GM21423 (cell line): ENCODE measurements around the gene ADNP2.
"Not testable (repeated sequence)": the region's sequence is repeated elsewhere in the genome, so short reads cannot be mapped to it uniquely, and the experiment has no call there.

ENCODE experiments used
- ATAC-seq: cut with Tn5 transposase; IDR thresholded peaks from one replicate; pipeline ENCODE4 v1.9.1; 2021; ENCODE audit warnings: mild to moderate bottlenecking, moderate library complexity; ENCODE audit not compliant: unreplicated experiment

ADNP2 gene

GRCh38 chr18:80145196-80145804, 36.2 kb downstream of the ADNP2 start:
- ATAC-seq = no peak

GRCh38 chr18:80147037-80147417, 38.0 kb downstream of the ADNP2 start:
- peak; percentile 39 for ATAC-seq

GRCh38 chr18:80147418-80148325, 38.6 kb downstream of the ADNP2 start:
- ATAC-seq = peak; percentile 78

DNA sequence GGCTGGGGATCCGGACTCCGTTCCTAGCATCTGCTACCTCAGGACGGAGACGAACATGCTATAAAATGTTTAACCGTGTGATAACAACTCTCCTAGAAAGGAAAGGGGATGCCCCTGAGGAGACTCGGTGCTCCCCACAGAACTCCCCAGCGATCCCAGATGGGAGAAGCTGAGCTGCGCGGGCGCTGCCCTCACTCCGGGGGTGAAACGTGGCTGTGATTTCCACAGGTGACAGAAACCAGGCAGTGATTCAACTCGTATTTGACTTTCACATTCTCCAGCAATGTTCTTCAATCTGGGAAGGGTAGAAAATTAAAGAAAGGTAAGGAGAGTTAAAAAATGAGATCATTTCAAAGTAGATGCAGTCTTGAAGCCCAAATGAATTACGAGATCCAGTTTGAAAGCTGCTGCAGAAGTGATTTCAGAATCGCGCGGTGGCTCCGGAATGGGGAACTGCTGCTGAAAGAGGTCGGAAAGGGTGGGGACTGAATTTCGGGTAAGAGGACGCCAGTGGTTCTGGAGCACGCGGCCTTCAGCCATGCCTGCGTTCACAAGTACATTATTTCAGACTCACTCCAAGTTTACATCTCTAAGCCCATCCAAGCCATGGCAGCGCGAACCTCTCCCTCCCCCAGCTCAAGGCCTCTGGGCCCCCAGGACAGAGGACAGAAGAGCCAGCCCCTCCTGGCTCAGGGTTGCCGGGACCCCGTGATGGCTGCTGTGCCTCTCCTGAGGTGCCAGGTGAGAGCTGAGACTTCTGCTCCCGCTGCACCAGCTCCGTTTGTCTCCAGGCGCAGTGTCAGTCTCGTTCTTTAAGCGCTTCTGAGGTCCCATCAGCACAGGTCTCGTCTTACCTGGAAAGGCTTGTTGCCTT, 39.5 kb downstream of the ADNP2 start:
- ATAC-seq = peak; percentile 3

DNA sequence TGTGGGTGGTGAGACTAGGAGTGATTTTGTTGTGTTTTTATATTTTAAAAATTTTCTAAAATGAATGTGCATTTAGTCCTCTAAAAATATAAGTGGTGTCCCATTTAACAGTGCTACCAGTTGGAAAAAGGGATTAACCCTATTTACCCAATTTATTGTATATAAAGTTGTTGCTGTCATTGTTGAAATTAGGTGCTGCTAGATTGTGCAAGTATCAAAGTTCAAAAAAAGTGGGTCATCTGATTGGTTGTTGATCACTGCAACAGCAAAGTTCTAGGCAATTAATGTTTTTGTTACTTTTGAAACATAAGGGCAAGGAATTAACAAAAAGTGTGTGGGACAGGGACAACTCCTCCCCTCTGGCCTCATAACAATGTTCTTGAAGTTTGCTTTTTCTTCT, 40.6 kb downstream of the ADNP2 start:
- ATAC-seq = no peak

DNA sequence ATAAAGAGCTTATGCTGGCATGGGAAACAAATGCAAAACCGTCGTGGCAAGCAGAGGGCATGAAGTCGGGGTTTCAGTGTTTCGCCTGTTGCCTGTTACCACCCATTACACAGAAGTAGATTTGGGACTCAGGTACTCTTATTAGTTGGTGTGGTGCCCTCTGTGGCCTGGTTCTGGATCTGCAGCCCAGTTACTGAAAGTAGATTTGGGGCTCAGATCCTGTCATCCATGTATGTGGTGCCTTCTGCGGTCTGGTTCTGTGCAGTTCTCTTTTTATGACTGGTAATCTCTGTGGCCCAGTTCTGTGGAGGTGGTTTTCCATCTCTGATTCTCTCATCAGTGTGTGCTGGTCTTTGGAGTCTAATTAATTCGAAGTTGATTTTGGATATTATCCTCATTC, 45.2 kb downstream of the ADNP2 start:
- ATAC-seq = peak; percentile 78

DNA sequence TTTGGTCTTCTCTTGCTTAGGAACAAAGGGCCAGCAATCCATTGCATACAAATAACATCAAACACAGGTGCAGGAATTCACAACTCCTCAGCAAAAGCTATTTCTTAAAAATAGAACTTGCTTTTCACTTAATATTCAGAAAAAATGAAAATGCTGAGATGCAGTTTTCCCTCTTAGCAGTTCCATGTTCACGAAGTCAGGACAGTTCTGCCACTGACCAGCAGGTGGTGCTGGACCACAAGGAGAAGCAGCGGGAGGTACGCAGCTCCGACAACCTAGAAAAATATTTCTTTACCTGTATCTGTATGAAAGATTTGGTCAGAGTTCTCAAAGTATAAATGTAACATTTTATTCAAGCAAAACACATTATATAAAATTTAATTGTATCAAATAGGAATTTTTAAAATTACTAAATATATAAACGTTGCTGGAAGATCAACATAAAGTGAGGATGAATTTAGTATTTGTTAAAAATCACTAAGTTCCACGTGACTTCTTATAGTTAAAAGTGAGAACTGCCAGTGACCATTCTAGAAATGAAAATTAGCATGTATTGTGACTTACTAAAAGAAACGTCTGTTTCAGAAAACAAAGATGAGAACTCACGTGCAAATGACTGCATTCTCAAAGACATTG, 48.8 kb downstream of the ADNP2 start:
- peak; percentile 49 for ATAC-seq

DNA sequence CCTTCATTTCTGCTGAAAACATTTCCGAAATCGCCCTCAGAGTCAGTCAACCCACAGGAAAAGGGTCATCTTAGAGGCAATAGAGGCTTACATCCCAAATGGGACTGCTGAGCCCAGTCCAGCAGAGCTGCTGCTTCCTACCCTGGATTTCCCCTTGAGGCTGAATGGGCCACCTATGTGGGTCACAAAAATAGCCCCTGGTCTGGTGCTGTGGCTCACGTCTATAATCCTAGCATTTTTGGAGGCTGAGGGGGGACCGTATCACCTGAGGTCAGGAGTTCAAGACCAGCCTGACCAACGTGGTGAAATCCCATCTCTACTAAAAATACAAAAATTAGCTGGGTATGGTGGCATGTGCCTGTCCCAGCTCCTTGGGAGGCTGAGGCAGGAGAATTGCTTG, 49.3 kb downstream of the ADNP2 start:
- ATAC-seq = no peak

DNA sequence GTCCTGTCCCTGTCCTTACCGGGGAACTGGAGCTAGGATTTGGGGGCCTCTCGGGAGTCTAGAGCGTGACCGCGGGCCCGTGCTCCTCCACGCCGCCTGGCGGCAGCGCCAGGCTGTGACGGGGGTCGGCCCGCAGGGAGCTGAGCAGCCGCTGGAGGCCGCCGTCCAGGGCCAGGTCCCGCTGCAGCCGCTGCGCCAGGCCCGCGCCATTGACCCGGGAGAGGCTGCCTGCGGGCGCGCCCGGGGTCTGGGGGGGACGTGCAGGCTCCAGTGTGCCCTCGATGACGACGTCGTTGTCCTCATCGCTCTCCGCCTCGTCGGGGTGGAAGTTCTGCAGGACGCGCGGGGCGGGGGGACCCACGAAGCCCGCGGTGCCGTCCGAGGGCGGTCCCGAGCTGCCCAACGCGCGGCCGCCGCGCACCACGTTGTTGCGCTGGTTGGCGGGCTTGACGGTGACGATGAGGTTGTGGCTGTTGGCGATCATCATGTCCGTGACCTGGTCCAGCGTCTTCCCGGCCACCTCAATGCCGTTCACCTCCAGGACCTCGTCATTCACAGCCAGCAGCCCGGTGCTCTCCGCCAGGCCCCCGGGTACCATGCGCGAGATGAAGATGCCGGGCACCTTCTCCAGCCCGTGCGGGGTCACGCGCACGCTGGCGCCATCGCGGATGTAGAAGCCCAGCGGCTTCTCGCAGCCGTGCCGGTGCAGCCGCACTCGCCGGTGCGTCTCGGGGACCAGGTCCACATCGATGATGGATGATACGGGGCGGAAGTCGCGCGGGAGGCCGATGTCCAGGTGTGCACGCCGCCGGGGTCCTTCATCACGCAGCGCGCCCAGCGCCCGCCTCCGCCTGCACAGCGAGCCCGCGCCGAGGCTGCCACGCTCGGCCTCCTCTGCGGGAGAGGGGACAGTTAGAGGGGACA, 50.9 kb downstream of the ADNP2 start:
- ATAC-seq = no peak

DNA sequence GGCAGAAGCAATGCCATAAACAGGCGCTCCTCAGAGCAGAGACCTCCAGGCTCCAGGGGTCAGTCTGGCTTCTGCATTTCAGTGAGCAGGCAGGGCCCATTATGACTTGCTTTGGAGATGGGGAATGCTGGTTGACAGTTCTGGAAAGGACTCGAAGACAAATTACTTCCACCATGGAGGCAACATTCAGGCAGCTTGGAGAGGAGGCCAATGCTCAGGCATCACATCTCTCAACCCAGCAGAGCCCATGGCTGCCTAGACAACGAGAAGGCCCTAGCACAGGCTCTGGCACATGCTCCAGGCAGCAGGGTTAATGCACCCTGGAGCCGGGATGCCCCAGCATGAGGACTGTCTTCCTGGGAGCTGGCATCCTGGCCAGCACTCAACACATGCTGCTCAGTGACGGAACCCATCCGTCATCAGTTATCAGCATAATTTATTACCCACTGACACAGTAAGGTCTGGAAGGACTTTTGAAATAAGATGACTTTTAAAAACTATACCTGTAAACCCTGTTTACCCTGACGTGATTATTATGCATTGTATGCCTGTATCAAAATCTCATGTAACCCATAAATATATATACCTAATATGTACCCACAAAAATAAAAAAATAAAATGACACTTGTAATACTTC, 52.8 kb downstream of the ADNP2 start:
- no peak for ATAC-seq

- no peak for ATAC-seq
Observed at GRCh38 chr18:80163183-80163582, 54.1 kb downstream of the ADNP2 start.

DNA sequence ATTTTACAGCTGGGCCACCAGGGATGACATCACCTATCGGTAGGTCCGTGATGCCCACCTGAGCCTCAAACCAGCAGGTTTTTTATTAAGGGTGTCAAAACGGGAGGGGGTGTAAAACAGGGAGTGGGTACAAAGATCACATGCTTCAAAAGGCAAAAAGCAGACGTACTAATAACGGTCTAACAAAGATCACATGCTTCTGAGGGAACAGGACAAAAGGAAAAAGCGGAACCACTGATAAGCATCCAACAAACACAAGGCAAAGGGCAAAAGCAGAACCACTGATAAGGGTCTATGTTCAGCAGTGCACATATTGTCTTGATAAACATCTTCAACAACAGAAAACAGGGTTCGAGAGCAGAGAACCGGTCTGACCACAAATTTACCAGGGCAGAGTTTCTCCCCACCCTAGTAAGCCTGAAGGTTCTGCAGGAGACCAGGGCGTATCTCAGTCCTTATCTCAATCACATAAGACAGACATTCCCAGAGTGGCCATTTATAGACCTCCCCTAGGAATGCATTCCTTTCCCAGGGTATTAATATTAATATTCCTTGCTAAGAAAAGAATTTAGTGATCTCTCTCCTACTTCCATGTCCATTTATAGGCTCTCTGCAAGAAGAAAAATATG, 55.8 kb downstream of the ADNP2 start:
- ATAC-seq = not testable (repeated sequence)

DNA sequence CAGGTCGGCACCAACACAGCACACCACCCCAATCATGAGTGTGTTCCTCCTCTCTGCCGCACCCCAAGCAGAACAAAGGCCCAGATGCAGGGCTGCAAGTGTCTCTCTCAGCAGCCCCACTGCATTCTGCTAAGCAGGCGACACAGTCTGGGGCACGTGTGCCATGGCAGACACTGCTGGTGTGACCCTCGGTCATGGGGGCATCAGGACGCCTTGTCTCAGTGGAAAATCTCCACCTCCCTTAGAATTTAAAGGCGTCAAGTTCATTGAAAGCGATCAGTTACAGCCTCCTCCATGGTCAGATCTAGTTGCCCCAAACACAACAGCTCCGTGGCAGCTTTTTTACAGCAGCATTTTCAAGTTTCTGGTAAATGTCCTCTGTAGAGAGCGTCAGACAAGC, 57.2 kb downstream of the ADNP2 start:
- ATAC-seq = no peak

DNA sequence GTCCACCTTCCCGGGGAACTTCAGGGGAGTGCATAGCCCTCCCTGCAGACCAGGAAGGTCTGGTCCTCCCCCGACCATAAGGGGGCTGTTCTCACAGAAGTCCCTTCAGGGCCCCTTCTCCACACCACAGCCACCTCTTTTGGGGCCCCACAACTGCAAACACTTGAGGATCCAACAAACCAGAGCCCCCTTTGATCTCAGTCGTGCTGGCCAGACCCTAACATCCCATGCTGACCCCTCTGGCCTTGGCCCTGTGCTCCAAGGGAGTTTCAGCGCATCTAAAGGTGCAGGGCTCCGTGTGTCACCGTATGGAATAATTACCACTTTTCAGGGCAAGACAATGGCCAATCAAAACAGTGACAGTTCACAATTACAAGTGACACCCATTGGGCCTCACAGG, 57.7 kb downstream of the ADNP2 start:
- no peak for ATAC-seq

- no peak for ATAC-seq
Observed at GRCh38 chr18:80167331-80167730, 58.3 kb downstream of the ADNP2 start.

- no peak for ATAC-seq
Observed at GRCh38 chr18:80167931-80168330, 58.9 kb downstream of the ADNP2 start.

DNA sequence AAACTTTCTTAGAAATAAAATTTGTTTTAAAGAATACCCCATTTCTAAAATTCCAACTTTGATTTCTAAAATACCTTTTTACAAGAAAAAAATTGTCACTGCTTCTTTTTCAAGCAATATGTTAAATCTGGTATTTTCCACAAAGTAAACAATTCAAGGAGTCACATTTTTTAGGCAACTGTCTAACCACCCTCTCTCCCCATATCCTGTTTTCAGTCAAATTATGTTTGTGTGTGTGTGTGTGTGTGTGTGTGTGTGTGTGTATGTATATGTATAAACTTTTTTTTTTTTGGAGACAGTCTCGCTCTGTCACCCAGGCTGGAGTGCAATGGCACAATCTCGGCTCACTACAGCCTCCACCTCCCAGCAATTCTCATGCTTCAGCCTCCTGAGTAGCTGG, 59.3 kb downstream of the ADNP2 start:
- ATAC-seq = no peak

- no peak for ATAC-seq
Observed at GRCh38 chr18:80168982-80169381, 59.9 kb downstream of the ADNP2 start.

- ATAC-seq = no peak
Observed at GRCh38 chr18:80169607-80170006, 60.5 kb downstream of the ADNP2 start.
